SJCRH30 (cell line): ENCODE results near the gene LGALS4. TPM values are rescaled to one million over a fixed set of nuclear protein-coding genes. Genes with fewer than 3 reads are reported as not detected.
"Not testable (repeated sequence)": the region's sequence is repeated elsewhere in the genome, so short reads cannot be mapped to it uniquely, and the experiment has no call there.

Source experiments
- DNase-seq, 2 experiments: peaks; one replicate each; pipeline ENCODE4 v3.0.0-alpha.2; 2015 to 2020
- H3K27ac ChIP-seq: fragments of 250-450 bp; sonication (Bioruptor Pico); 2 replicates; pipeline ENCODE4 v1.5.1; 2020; ENCODE audit warnings: mild to moderate bottlenecking, moderate library complexity
- H3K27me3 ChIP-seq: fragments of 250-450 bp; sonication (Bioruptor Pico); 2 replicates; pipeline ENCODE4 v1.5.1; 2020; ENCODE audit warnings: mild to moderate bottlenecking, moderate library complexity
- H3K36me3 ChIP-seq: fragments of 250-450 bp; sonication (Bioruptor Pico); 2 replicates; pipeline ENCODE4 v1.5.1; 2020; ENCODE audit warnings: mild to moderate bottlenecking, moderate library complexity
- H3K4me1 ChIP-seq: fragments of 250-450 bp; sonication (Bioruptor Pico); 2 replicates; pipeline ENCODE4 v1.5.1; 2020; ENCODE audit warnings: mild to moderate bottlenecking, moderate library complexity
- H3K4me3 ChIP-seq: fragments of 250-450 bp; sonication (Bioruptor Pico); 2 replicates; pipeline ENCODE4 v1.5.1; 2020; ENCODE audit warnings: mild to moderate bottlenecking, moderate library complexity
- H3K9me3 ChIP-seq: fragments of 250-450 bp; sonication (Bioruptor Pico); replicated peaks from 2 replicates; pipeline ENCODE4 v1.5.1; 2020; ENCODE audit warnings: mild to moderate bottlenecking, moderate library complexity
- total RNA-seq: library from RNA; depleted of rRNA; stranded (reverse); fragments of >200 nt; shearing (Covaris generic); gene quantifications from 2 replicates; pipeline ENCODE4 v1.2.3, GENCODE V29; 2014; rRNA removed

LGALS4 gene
- total RNA-seq: 0.06 and 0.66 TPM in 2 replicates

- H3K4me1 ChIP-seq: no peaks in the 10 kb centered on the region
- H3K9me3 ChIP-seq: no peaks in the 10 kb centered on the region
- H3K27ac ChIP-seq: no peak within 1 kb of the TSS
- H3K27me3 ChIP-seq: no peaks in the 10 kb centered on the region
- DNase-seq: no peak
- H3K36me3 ChIP-seq: peaks cover 13% of the 10 kb centered on the region; the same call in 1 of the 2 replicates
- H3K4me3 ChIP-seq: no peak within 1 kb of the TSS
Measured at GRCh38 chr19:38812841-38813320, at the start of gene LGALS4. Gene LGALS4, minus strand, starts transcription at chr19:38812945. Its CDS starts 59 bp downstream, at chr19:38812886.

- H3K27ac ChIP-seq: no peak overlapping the region
- H3K4me3 ChIP-seq: no peak overlapping the region
- H3K36me3 ChIP-seq: no peaks in the 10 kb centered on the region
- H3K4me1 ChIP-seq: peaks cover 39% of the 10 kb centered on the region
- H3K9me3 ChIP-seq: no peaks in the 10 kb centered on the region
- DNase-seq: no peak
- no peaks in the 10 kb centered on the region for H3K27me3 ChIP-seq
Measured at GRCh38 chr19:38861368-38861767, 48.6 kb upstream of the LGALS4 start.

- H3K9me3 ChIP-seq, H3K27me3 ChIP-seq, H3K36me3 ChIP-seq, H3K4me3 ChIP-seq, DNase-seq, H3K27ac ChIP-seq: not testable (repeated sequence)
- peaks cover 35% of the 10 kb centered on the region for H3K4me1 ChIP-seq
Measured at GRCh38 chr19:38859631-38860204, 47.0 kb upstream of the LGALS4 start.

- H3K27me3 ChIP-seq: no peaks in the 10 kb centered on the region
- no peak for DNase-seq
- H3K4me3 ChIP-seq: no peak overlapping the region
- peaks cover 17% of the 10 kb centered on the region for H3K4me1 ChIP-seq
- no peak overlapping the region for H3K27ac ChIP-seq
- H3K9me3 ChIP-seq: no peaks in the 10 kb centered on the region
- no peaks in the 10 kb centered on the region for H3K36me3 ChIP-seq
Measured at GRCh38 chr19:38856813-38857212, 44.1 kb upstream of the LGALS4 start.

DNA sequence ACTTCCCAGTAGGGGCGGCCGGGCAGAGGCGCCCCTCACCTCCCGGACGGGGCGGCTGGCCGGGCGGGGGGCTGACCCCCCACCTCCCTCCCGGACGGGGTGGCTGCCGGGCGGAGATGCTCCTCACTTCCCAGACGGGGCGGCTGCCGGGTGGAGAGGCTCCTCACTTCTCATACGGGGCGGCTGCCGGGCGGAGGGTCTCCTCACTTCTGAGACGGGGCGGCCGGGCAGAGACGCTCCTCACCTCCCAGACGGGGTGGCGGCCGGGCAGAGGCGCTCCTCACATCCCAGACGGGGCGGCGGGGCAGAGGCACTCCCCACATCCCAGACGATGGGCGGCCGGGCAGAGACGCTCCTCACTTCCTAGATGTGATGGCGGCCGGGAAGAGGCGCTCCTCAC lies 43.0 kb upstream of the LGALS4 start:
- not testable (repeated sequence) for DNase-seq, H3K4me3 ChIP-seq, H3K9me3 ChIP-seq, H3K27me3 ChIP-seq, H3K36me3 ChIP-seq, H3K27ac ChIP-seq
- peaks cover 12% of the 10 kb centered on the region for H3K4me1 ChIP-seq

- not testable (repeated sequence) for DNase-seq, H3K4me3 ChIP-seq, H3K9me3 ChIP-seq, H3K27ac ChIP-seq, H3K36me3 ChIP-seq, H3K27me3 ChIP-seq, H3K4me1 ChIP-seq
Measured at GRCh38 chr19:38854961-38855360, 42.2 kb upstream of the LGALS4 start.

GRCh38 chr19:38853214-38853613 lies 40.5 kb upstream of the LGALS4 start:
- Histone ChIP-seq H3K4me1 (peaks cover 7% of the 10 kb centered on the region), H3K27ac (peak overlapping the region; percentile 86), H3K4me3 (peak overlapping the region; percentile 81), H3K9me3 (no peaks in the 10 kb centered on the region), H3K27me3 (no peaks in the 10 kb centered on the region), H3K36me3 (peaks cover 7% of the 10 kb centered on the region; the same call in 1 of the 2 replicates)
- DNase-seq: no peak

- Histone ChIP-seq H3K27me3 (no peaks in the 10 kb centered on the region), H3K27ac (peak overlapping the region; percentile 86), H3K36me3 (peaks cover 15% of the 10 kb centered on the region), H3K4me1 (peaks cover 10% of the 10 kb centered on the region), H3K4me3 (peak overlapping the region; percentile 81), H3K9me3 (no peaks in the 10 kb centered on the region)
- peak; percentile 73 to 76 for DNase-seq
Measured at GRCh38 chr19:38852231-38853044, 39.7 kb upstream of the LGALS4 start.

DNA sequence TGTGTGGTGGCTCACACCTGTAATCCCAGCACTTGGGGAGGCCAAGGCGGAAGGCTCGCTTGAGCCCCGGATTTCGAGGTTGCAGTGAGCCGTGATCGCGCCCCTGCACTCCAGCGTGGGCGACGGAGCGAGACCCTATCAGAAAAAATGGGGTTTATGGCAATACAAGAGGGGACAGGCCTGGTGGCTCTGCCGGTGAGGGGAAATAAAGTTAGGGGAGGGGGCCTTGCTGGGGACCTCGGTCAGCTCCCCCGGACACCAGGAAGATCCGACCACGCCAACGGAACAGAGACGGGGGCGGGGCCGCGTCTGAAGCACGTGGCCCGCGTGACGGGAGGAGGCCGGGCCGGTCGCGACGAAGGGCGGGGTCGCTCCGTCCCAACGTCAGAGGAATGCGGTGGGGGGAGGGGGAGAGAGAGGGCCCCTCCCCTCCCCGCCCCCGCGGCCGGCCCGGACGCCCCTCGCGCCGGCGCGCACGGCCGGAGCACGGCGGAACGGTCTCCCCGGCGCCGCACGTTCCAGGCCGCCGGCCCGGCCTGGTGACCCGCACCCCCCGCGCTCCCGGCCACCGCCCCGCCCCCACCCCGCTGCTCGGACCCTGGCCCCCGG lies 39.0 kb upstream of the LGALS4 start:
- Histone ChIP-seq H3K4me1 (peaks cover 7% of the 10 kb centered on the region; the same call in 1 of the 2 replicates), H3K36me3 (peaks cover 22% of the 10 kb centered on the region), H3K4me3 (peak overlapping the region; percentile 81), H3K27me3 (no peaks in the 10 kb centered on the region), H3K27ac (peak overlapping the region; percentile 86), H3K9me3 (no peaks in the 10 kb centered on the region)
- DNase-seq: peak; percentile 95 to 96

- DNase-seq: peak; percentile 50 to 60
- H3K4me3 ChIP-seq: peak overlapping the region; percentile 81
- H3K27me3 ChIP-seq: no peaks in the 10 kb centered on the region
Measured at GRCh38 chr19:38850976-38851621, 38.4 kb upstream of the LGALS4 start.

GRCh38 chr19:38850436-38850975 lies 37.8 kb upstream of the LGALS4 start:
- H3K4me1 ChIP-seq: peaks cover 7% of the 10 kb centered on the region; the same call in 1 of the 2 replicates
- H3K36me3 ChIP-seq: peaks cover 34% of the 10 kb centered on the region
- H3K27ac ChIP-seq: peak overlapping the region; percentile 41
- H3K9me3 ChIP-seq: no peaks in the 10 kb centered on the region
- peak overlapping the region; percentile 81 for H3K4me3 ChIP-seq
- H3K27me3 ChIP-seq: no peaks in the 10 kb centered on the region
- DNase-seq: peak in 1 of 2 experiments; percentile 100

More at GRCh38 chr19:38850976-38851621, 38.4 kb upstream of the LGALS4 start:
- Histone ChIP-seq H3K9me3 (no peaks in the 10 kb centered on the region), H3K27ac (peak overlapping the region; percentile 41), H3K4me1 (peaks cover 7% of the 10 kb centered on the region; the same call in 1 of the 2 replicates), H3K36me3 (peaks cover 29% of the 10 kb centered on the region)

DNA sequence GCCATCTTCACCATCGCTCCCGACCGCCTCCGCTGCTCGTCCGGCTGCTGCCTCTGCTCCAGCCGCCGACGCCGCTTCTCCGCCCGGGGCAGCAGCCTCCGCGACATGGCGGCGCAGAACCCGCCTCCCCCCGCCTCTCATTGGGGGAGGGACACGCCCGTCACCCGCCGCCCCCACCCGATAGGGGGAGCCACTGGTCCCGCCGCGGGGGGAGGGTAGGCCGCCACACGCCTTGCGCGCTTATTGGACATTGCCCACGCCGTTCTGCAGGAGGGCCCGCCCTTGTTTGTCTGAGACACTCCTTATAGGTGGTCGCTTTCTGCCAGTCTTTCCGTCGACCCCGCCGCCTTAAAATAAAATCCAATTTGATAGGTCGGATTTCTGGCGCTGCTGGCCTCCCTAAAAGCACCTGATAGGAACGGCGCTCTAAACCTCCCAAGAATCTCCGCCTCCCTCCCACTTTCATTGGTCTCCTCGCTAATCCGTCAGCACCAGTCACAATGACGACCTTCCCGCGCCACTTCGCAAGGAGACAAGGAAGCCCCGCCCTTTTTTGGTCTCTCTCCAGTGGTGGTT lies 37.2 kb upstream of the LGALS4 start, which contains the start of gene HNRNPL:
Gene HNRNPL, minus strand, starts transcription at position 127 of the 576 bp plus-strand sequence. Its CDS starts 20 bp downstream, at position 107.
- Histone ChIP-seq H3K27me3 (no peaks in the 10 kb centered on the region), H3K4me1 (peaks cover 7% of the 10 kb centered on the region; the same call in 1 of the 2 replicates), H3K9me3 (no peaks in the 10 kb centered on the region), H3K4me3 (peak within 1 kb of the TSS; percentile 93), H3K36me3 (peaks cover 40% of the 10 kb centered on the region), H3K27ac (peak within 1 kb of the TSS; percentile 90)
- DNase-seq: peak in 1 of 2 experiments; percentile 100

DNA sequence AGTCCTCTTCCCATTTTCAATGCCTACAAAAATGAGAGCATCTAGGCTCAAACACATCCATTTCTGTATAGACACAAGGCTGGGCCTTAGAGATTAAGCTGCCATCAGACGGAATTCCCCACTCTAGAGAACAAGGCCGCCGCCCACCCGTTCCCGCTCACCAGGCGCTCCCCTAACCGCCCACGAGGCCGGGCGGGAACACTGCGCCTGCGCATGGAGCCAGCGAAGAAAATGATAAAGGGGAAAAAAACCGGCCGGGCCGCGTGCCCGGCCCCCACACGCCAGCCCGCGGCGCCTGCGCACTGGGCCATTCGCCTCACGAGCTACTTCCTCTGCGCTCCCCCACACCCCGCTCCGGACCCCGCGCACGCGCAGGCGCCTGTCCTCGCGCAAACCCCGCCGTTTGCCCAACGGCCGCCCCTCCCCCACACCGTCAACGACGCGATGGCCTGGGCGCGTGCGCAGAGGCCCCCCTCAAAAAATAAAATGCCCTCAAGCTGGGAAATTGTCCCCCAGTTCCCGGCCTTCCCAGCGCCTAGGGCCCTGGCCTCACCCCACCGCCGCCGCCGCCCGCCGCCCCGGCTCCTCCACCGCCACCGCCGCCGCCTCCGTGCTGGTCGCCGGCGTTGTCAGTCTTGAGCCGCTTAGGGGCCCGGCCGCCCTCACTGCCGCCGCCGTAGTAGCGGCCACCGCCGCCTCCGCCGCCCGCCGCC lies 36.6 kb upstream of the LGALS4 start:
- Histone ChIP-seq H3K9me3 (no peaks in the 10 kb centered on the region), H3K27ac (peak overlapping the region; percentile 90), H3K4me3 (peak overlapping the region; percentile 93), H3K27me3 (no peaks in the 10 kb centered on the region), H3K4me1 (peaks cover 7% of the 10 kb centered on the region; the same call in 1 of the 2 replicates), H3K36me3 (peaks cover 47% of the 10 kb centered on the region)
- peak; percentile 99 for DNase-seq
